Measurements from ENCODE around the gene RIT2. TPM values are rescaled to one million over a fixed set of nuclear protein-coding genes. Genes with fewer than 3 reads are reported as not detected.
"Not testable (repeated sequence)": the region's sequence is repeated elsewhere in the genome, so short reads cannot be mapped to it uniquely, and the experiment has no call there.

RIT2 gene
- total RNA-seq, 2 experiments from 2014 or later, result not detected

GRCh38 chr18:42822711-42823110, 292.8 kb downstream of the RIT2 start:
- DNase-seq, result no peak
- Mint-ChIP-seq H3K4me3 (no peak overlapping the region), H3K27me3 (no peaks in the 10 kb centered on the region), H3K4me1 (no peaks in the 10 kb centered on the region), H3K27ac (no peak overlapping the region), H3K36me3 (no peaks in the 10 kb centered on the region), H3K9me3 (no peaks in the 10 kb centered on the region)

- H3K36me3 Mint-ChIP-seq, result no peaks in the 10 kb centered on the region
- H3K9me3 Mint-ChIP-seq, result no peaks in the 10 kb centered on the region
- H3K4me1 Mint-ChIP-seq, result no peaks in the 10 kb centered on the region
- no peaks in the 10 kb centered on the region for H3K27me3 Mint-ChIP-seq
- H3K27ac Mint-ChIP-seq, result no peak overlapping the region
- DNase-seq, result no peak
- no peak overlapping the region for H3K4me3 Mint-ChIP-seq
These were observed 294.0 kb downstream of the RIT2 start for GRCh38 chr18:42821492-42821891.

- no peak for DNase-seq
- Mint-ChIP-seq H3K4me3 (no peak overlapping the region), H3K36me3 (no peaks in the 10 kb centered on the region), H3K4me1 (no peaks in the 10 kb centered on the region), H3K27ac (no peak overlapping the region), H3K27me3 (no peaks in the 10 kb centered on the region), H3K9me3 (no peaks in the 10 kb centered on the region)
These were observed 300.9 kb downstream of the RIT2 start for GRCh38 chr18:42814618-42815017.

GRCh38 chr18:42814184-42814583, 301.3 kb downstream of the RIT2 start:
- DNase-seq, result no peak
- Mint-ChIP-seq H3K4me1 (no peaks in the 10 kb centered on the region), H3K36me3 (no peaks in the 10 kb centered on the region), H3K27me3 (no peaks in the 10 kb centered on the region), H3K9me3 (no peaks in the 10 kb centered on the region), H3K4me3 (no peak overlapping the region), H3K27ac (no peak overlapping the region)

GRCh38 chr18:42813570-42813969, 301.9 kb downstream of the RIT2 start:
- H3K27ac Mint-ChIP-seq, result no peak overlapping the region
- no peaks in the 10 kb centered on the region for H3K36me3 Mint-ChIP-seq
- no peaks in the 10 kb centered on the region for H3K4me1 Mint-ChIP-seq
- H3K4me3 Mint-ChIP-seq, result no peak overlapping the region
- no peak for DNase-seq
- H3K9me3 Mint-ChIP-seq, result no peaks in the 10 kb centered on the region
- no peaks in the 10 kb centered on the region for H3K27me3 Mint-ChIP-seq

GRCh38 chr18:42807887-42808286, 307.6 kb downstream of the RIT2 start:
- DNase-seq, result no peak
- H3K27me3 Mint-ChIP-seq, result no peaks in the 10 kb centered on the region
- H3K27ac Mint-ChIP-seq, result no peak overlapping the region
- H3K4me1 Mint-ChIP-seq, result no peaks in the 10 kb centered on the region
- H3K36me3 Mint-ChIP-seq, result no peaks in the 10 kb centered on the region
- no peaks in the 10 kb centered on the region for H3K9me3 Mint-ChIP-seq
- no peak overlapping the region for H3K4me3 Mint-ChIP-seq

- Mint-ChIP-seq H3K4me1 (no peaks in the 10 kb centered on the region), H3K4me3 (no peak overlapping the region), H3K27ac (no peak overlapping the region), H3K27me3 (no peaks in the 10 kb centered on the region), H3K9me3 (no peaks in the 10 kb centered on the region), H3K36me3 (no peaks in the 10 kb centered on the region)
- no peak for DNase-seq
These were observed 313.8 kb downstream of the RIT2 start for GRCh38 chr18:42801706-42802105.

GRCh38 chr18:42798606-42799170, 316.8 kb downstream of the RIT2 start:
- Mint-ChIP-seq H3K27ac (no peak overlapping the region), H3K9me3 (no peaks in the 10 kb centered on the region), H3K27me3 (no peaks in the 10 kb centered on the region), H3K4me3 (no peak overlapping the region), H3K4me1 (no peaks in the 10 kb centered on the region), H3K36me3 (no peaks in the 10 kb centered on the region)
- DNase-seq, result no peak

- not testable (repeated sequence) for DNase-seq, H3K36me3 Mint-ChIP-seq, H3K4me1 Mint-ChIP-seq, H3K27ac Mint-ChIP-seq, H3K4me3 Mint-ChIP-seq, H3K9me3 Mint-ChIP-seq, H3K27me3 Mint-ChIP-seq
These were observed 320.2 kb downstream of the RIT2 start for GRCh38 chr18:42795213-42795789.

- H3K9me3 Mint-ChIP-seq, result peaks cover 8% of the 10 kb centered on the region
- no peaks in the 10 kb centered on the region for H3K4me1 Mint-ChIP-seq
- peaks cover 3% of the 10 kb centered on the region for H3K27me3 Mint-ChIP-seq
- H3K36me3 Mint-ChIP-seq, result no peaks in the 10 kb centered on the region
- DNase-seq, result no peak
- H3K27ac Mint-ChIP-seq, result no peak overlapping the region
- no peak overlapping the region for H3K4me3 Mint-ChIP-seq
These were observed 322.8 kb downstream of the RIT2 start for GRCh38 chr18:42792731-42793130.

- no peak overlapping the region for H3K4me3 Mint-ChIP-seq
- no peaks in the 10 kb centered on the region for H3K36me3 Mint-ChIP-seq
- no peak for DNase-seq
- H3K27me3 Mint-ChIP-seq, result no peaks in the 10 kb centered on the region
- peaks cover 4% of the 10 kb centered on the region for H3K9me3 Mint-ChIP-seq
- no peak overlapping the region for H3K27ac Mint-ChIP-seq
- H3K4me1 Mint-ChIP-seq, result no peaks in the 10 kb centered on the region
These were observed 330.9 kb downstream of the RIT2 start for GRCh38 chr18:42784632-42785031.

GRCh38 chr18:42782929-42783328, 332.6 kb downstream of the RIT2 start:
- Mint-ChIP-seq H3K4me1 (no peaks in the 10 kb centered on the region), H3K9me3 (peaks cover 2% of the 10 kb centered on the region), H3K36me3 (no peaks in the 10 kb centered on the region), H3K27me3 (no peaks in the 10 kb centered on the region), H3K27ac (no peak overlapping the region), H3K4me3 (no peak overlapping the region)
- DNase-seq, result no peak

GRCh38 chr18:42781298-42781815, 334.1 kb downstream of the RIT2 start:
- no peaks in the 10 kb centered on the region for H3K27me3 Mint-ChIP-seq
- H3K9me3 Mint-ChIP-seq, result no peaks in the 10 kb centered on the region
- H3K4me1 Mint-ChIP-seq, result no peaks in the 10 kb centered on the region
- no peak overlapping the region for H3K27ac Mint-ChIP-seq
- H3K4me3 Mint-ChIP-seq, result no peak overlapping the region
- no peak for DNase-seq
- H3K36me3 Mint-ChIP-seq, result no peaks in the 10 kb centered on the region

- Mint-ChIP-seq H3K36me3 (no peaks in the 10 kb centered on the region), H3K27ac (no peak overlapping the region), H3K27me3 (no peaks in the 10 kb centered on the region), H3K4me3 (no peak overlapping the region), H3K4me1 (no peaks in the 10 kb centered on the region), H3K9me3 (no peaks in the 10 kb centered on the region)
- DNase-seq, result no peak
These were observed 335.3 kb downstream of the RIT2 start for GRCh38 chr18:42780171-42780570.

GRCh38 chr18:42778445-42779042, 336.9 kb downstream of the RIT2 start:
- Mint-ChIP-seq H3K27ac (no peak overlapping the region), H3K9me3 (no peaks in the 10 kb centered on the region), H3K27me3 (no peaks in the 10 kb centered on the region), H3K4me1 (no peaks in the 10 kb centered on the region), H3K36me3 (no peaks in the 10 kb centered on the region), H3K4me3 (no peak overlapping the region)
- no peak for DNase-seq

GRCh38 chr18:42778024-42778423, 337.5 kb downstream of the RIT2 start:
- DNase-seq, result no peak
- H3K9me3 Mint-ChIP-seq, result no peaks in the 10 kb centered on the region
- H3K27ac Mint-ChIP-seq, result no peak overlapping the region
- H3K4me1 Mint-ChIP-seq, result no peaks in the 10 kb centered on the region
- H3K27me3 Mint-ChIP-seq, result no peaks in the 10 kb centered on the region
- no peaks in the 10 kb centered on the region for H3K36me3 Mint-ChIP-seq
- no peak overlapping the region for H3K4me3 Mint-ChIP-seq
